Endothelial cell of umbilical vein (primary cell): ENCODE results near the gene CKLF. TPM values are rescaled to one million over a fixed set of nuclear protein-coding genes. Genes with fewer than 3 reads are reported as not detected.
"Not testable (repeated sequence)": the region's sequence is repeated elsewhere in the genome, so short reads cannot be mapped to it uniquely, and the experiment has no call there.

ENCODE experiments used
- BruUV-seq: library from RNA; stranded (reverse); fragments of 400-500 nt; replicated peaks from 2 replicates; lab custom pipeline; 2021; lab: Mats Ljungman, UMichigan
- CTCF ChIA-PET: fragments of 300-600, 350-600 bp; sonication (Branson Sonifier 250); formaldehyde crosslinking; loops from one replicate; lab custom pipeline; 2021; ENCODE audit warnings: antibody characterized with exemption, inconsistent platforms; lab: Charles Lee
- POLR2A ChIA-PET: fragments of 300-600, 350-600 bp; sonication (Branson Sonifier 250); formaldehyde crosslinking; loops from one replicate; lab custom pipeline; 2021; ENCODE audit warnings: antibody characterized with exemption, inconsistent platforms; lab: Charles Lee
- DNase-seq: peaks from one replicate; pipeline ENCODE4 v3.0.0-alpha.2; 2011; ENCODE audit warnings: low read depth, low spot score
- FAIRE-seq: peaks from 2 replicates; lab custom pipeline; 2011; peaks lifted over from hg19 to GRCh38; lab: Jason Lieb, UNC
- H2AFZ ChIP-seq: 2 replicates; pipeline ENCODE4 v1.6.0; 2012; ENCODE audit warnings: low read depth, low read length, control low read depth, inconsistent platforms
- H3K27ac ChIP-seq: 2 replicates; pipeline ENCODE4 v1.5.1; 2011; ENCODE audit warnings: low read depth, mild to moderate bottlenecking, control low read depth, low read length, moderate library complexity; ENCODE audit not compliant: insufficient read depth
- H3K27me3 ChIP-seq, 2 experiments: 2 replicates each; pipeline versions ENCODE4 v1.6.0 to v1.6.1; 2011; ENCODE audit warnings: low read length in 2 of 2, mixed read lengths in 1 of 2; ENCODE audit not compliant: control insufficient read depth in 2 of 2, insufficient read depth in 2 of 2
- H3K36me3 ChIP-seq, 2 experiments: 2 replicates in 1 of 2; 3 replicates in 1 of 2; pipeline ENCODE4 v1.5.1; 2011; ENCODE audit warnings: low read length in 2 of 2, mild to moderate bottlenecking in 1 of 2, moderate library complexity in 1 of 2; ENCODE audit not compliant: control insufficient read depth in 2 of 2, insufficient read depth in 2 of 2; ENCODE audit errors: extremely low read depth in 1 of 2
- H3K4me1 ChIP-seq: 3 replicates; pipeline ENCODE4 v1.5.1; 2011; ENCODE audit warnings: mild to moderate bottlenecking, low read length; ENCODE audit not compliant: control insufficient read depth, insufficient read depth; ENCODE audit errors: extremely low read depth
- H3K4me2 ChIP-seq: 2 replicates; pipeline ENCODE4 v1.6.1; 2011; ENCODE audit warnings: low read length, control low read depth, mixed read lengths; ENCODE audit not compliant: insufficient read depth
- H3K4me3 ChIP-seq, 3 experiments: fragments of 200-600 bp in 1 of 3; sonication (generic), shearing (Covaris generic) in 1 of 3; replicated peaks in 1 of 3; 2 replicates each; pipeline ENCODE4 v1.5.1; 2011 to 2016; ENCODE audit warnings: control low read depth in 3 of 3, low read length in 3 of 3, mild to moderate bottlenecking in 2 of 3, inconsistent platforms in 1 of 3, low read depth in 1 of 3, moderate library complexity in 1 of 3; ENCODE audit not compliant: insufficient read depth in 1 of 3
- H3K79me2 ChIP-seq: 2 replicates; pipeline ENCODE4 v1.6.0; 2012; ENCODE audit warnings: low read length, inconsistent platforms; ENCODE audit not compliant: control insufficient read depth, insufficient read depth
- H3K9ac ChIP-seq: replicated peaks from 2 replicates; pipeline ENCODE3; 2011; ENCODE audit warnings: low read length, control low read depth; ENCODE audit not compliant: insufficient read depth; ENCODE audit errors: extremely low read depth
- H3K9me1 ChIP-seq: replicated peaks from 3 replicates; pipeline ENCODE4 v1.6.0; 2011; ENCODE audit warnings: mild to moderate bottlenecking, low read length; ENCODE audit not compliant: control insufficient read depth, insufficient read depth; ENCODE audit errors: extremely low read depth
- H3K9me3 ChIP-seq: replicated peaks from 2 replicates; pipeline ENCODE4 v1.5.1; 2012; ENCODE audit warnings: low read length, inconsistent platforms; ENCODE audit not compliant: control insufficient read depth, insufficient read depth
- H4K20me1 ChIP-seq: replicated peaks from 2 replicates; pipeline ENCODE3; 2011; ENCODE audit warnings: mild to moderate bottlenecking, low read length; ENCODE audit not compliant: control insufficient read depth, insufficient read depth; ENCODE audit errors: extremely low read depth
- EZH2 ChIP-seq: IDR thresholded peaks from 2 replicates; pipeline ENCODE4 v1.6.1; 2012; ENCODE audit warnings: borderline replicate concordance, low read depth, mild to moderate bottlenecking, moderate library complexity, low read length, inconsistent platforms; ENCODE audit not compliant: severe bottlenecking
- JUN ChIP-seq: IDR thresholded peaks from 2 replicates; pipeline ENCODE4 v1.6.1; 2011; ENCODE audit warnings: borderline replicate concordance, low read depth; ENCODE audit not compliant: insufficient read length, insufficient read depth
- dilution Hi-C: fragments of 300-500 bp; cut with MboI; formaldehyde crosslinking; loops from one replicate; pipeline ENCODE4 v1.15.0; 2019; ENCODE audit warnings: low sequenced_read_pairs; ENCODE audit not compliant: extremely low pct_ligation_motif_present
- intact Hi-C: fragments of 100-400 bp; cut with micrococcal nuclease; formaldehyde crosslinking; loops from one replicate; pipeline ENCODE4 v1.10.0; 2022
- polyA plus RNA-seq, 4 experiments: library from polyadenylated mRNA; depleted of rRNA in 3 of 4; stranded (reverse) in 3 of 4; unstranded in 1 of 4; fragments of >200 nt; gene quantifications; 2 replicates each; pipeline versions ENCODE4 v1.2.1 to v1.2.3, GENCODE V29; 2011 to 2012; ENCODE audit warnings: missing spikeins in 1 of 4
- total RNA-seq: library from RNA; stranded (reverse); gene quantifications from 2 replicates; pipeline ENCODE4 v1.2.3, GENCODE V29; 2021

The CKLF gene
- total and polyA plus RNA-seq, 2 donors (not counting 3 experiments of a cell fraction or from before 2014, with no cell fraction given) = 80.0 to 209 TPM

DNA sequence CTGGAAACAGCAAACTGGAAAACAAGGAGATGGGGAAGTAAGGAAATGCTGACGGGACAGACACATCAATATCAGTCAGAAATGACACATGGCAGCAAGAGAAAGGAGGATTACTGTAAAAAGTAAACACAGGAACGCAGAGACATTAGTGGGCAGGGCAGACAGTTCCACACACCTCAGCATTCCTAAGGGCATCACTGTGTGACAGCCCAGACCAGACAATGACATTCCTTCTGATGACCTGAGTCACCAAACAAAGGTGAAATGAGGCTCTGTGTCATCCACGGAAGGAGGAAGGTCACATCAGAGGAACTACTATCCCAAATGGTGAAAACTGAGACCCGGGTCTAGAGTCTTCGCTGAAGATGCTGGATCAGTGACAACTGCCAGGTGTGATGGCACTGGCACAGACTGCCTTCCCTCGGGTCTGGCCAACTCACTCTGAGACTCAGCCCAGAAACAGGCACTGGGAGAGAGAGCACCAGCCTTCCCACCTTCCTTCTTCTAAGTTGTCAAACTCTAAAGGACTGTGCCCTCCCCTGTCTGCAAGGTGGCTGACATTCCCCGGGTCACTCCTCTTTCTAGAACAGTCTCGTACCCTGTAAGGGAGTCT is 39.2 kb upstream of the CKLF start:
- H3K4me3 ChIP-seq = no peak overlapping the region
- peak overlapping the region; percentile 52 for H3K9ac ChIP-seq
- BruUV-seq = no TSS peak
- no peak overlapping the region for H3K4me2 ChIP-seq
- H3K27me3 ChIP-seq = no peaks in the 10 kb centered on the region
- no peaks in the 10 kb centered on the region for H3K9me1 ChIP-seq
- H3K36me3 ChIP-seq = no peaks in the 10 kb centered on the region
- ChIA-PET CTCF (interaction anchor here (1.1 to 4.1 kb wide), 6 partner anchors 8 to 317 kb away, joined by 3 to 32 read pairs (median 10); partner anchors contain the start of gene NAE1), POLR2A (no interaction called here)
- peak; percentile 46 for FAIRE-seq
- H3K9me3 ChIP-seq = no peaks in the 10 kb centered on the region
- H3K4me1 ChIP-seq = peaks cover 66% of the 10 kb centered on the region
- H3K79me2 ChIP-seq = no peaks in the 10 kb centered on the region
- no peak overlapping the region for H2AFZ ChIP-seq
- dilution Hi-C loops (no loop called here), intact Hi-C loops (no loop called here)
- peak overlapping the region; percentile 86 for H3K27ac ChIP-seq
- no peak for TF ChIP-seq JUN
- no peak for TF ChIP-seq EZH2
- H4K20me1 ChIP-seq = no peaks in the 10 kb centered on the region
- DNase-seq = no peak

GRCh38 chr16:66514391-66514790 is 38.0 kb upstream of the CKLF start:
- FAIRE-seq, H3K79me2 ChIP-seq, H3K36me3 ChIP-seq, DNase-seq, H3K4me3 ChIP-seq, H4K20me1 ChIP-seq, POLR2A ChIA-PET, dilution Hi-C loops, H2AFZ ChIP-seq, H3K4me2 ChIP-seq, H3K9ac ChIP-seq, H3K27me3 ChIP-seq, CTCF ChIA-PET, H3K27ac ChIP-seq, intact Hi-C loops, H3K9me3 ChIP-seq, BruUV-seq, H3K9me1 ChIP-seq: not testable (repeated sequence)
- peaks cover 68% of the 10 kb centered on the region for H3K4me1 ChIP-seq

GRCh38 chr16:66514980-66515595 is 37.3 kb upstream of the CKLF start:
- H3K4me1 ChIP-seq = peaks cover 75% of the 10 kb centered on the region
- H4K20me1 ChIP-seq, POLR2A ChIA-PET, H3K9me1 ChIP-seq, dilution Hi-C loops, H3K4me3 ChIP-seq, H3K4me2 ChIP-seq, H3K36me3 ChIP-seq, H3K79me2 ChIP-seq, H2AFZ ChIP-seq, H3K9me3 ChIP-seq, H3K27me3 ChIP-seq, DNase-seq, FAIRE-seq, BruUV-seq: not testable (repeated sequence)
- CTCF ChIA-PET = interaction anchor here (0.6 to 1.5 kb wide), 34 partner anchors 10 to 240 kb away, joined by 3 to 56 read pairs (median 4); partner anchors contain the start of genes BEAN1 and CDH5
- H3K27ac ChIP-seq = peak overlapping the region; percentile 87
- intact Hi-C loops = loop anchor here (1.0 to 5.0 kb wide), 3 partner anchors 32 to 72 kb away; partner anchors contain the start of gene CMTM1
- peak overlapping the region; percentile 59 for H3K9ac ChIP-seq
